Neutrophil (primary cell): ENCODE data around the gene CIT.

Source experiments
- H3K27ac ChIP-seq: fragments of 200-600 bp; sonication (generic); 2 replicates; pipeline ENCODE4 v1.5.1; 2016; ENCODE audit warnings: mild to moderate bottlenecking, moderate library complexity
- H3K27me3 ChIP-seq: fragments of 200-600 bp; sonication (generic); 2 replicates; pipeline ENCODE4 v1.6.0; 2016; ENCODE audit warnings: mild to moderate bottlenecking
- H3K36me3 ChIP-seq: fragments of 200-600 bp; sonication (generic); 2 replicates; pipeline ENCODE4 v1.5.1; 2017
- H3K4me1 ChIP-seq, 2 experiments: fragments of 200-600 bp in 1 of 2; sonication (generic) in 1 of 2; 1 replicate in 1 of 2; 2 replicates in 1 of 2; pipeline versions ENCODE4 v1.5.1 to v1.6.1; 2013 to 2016; ENCODE audit warnings: low read depth in 1 of 2, low read length in 1 of 2, mild to moderate bottlenecking in 1 of 2, moderate library complexity in 1 of 2; ENCODE audit not compliant: control insufficient read depth in 1 of 2, insufficient read depth in 1 of 2
- H3K4me3 ChIP-seq, 2 experiments: fragments of 200-600 bp in 1 of 2; sonication (generic) in 1 of 2; 1 replicate in 1 of 2; 2 replicates in 1 of 2; pipeline ENCODE4 v1.5.1; 2013 to 2016; ENCODE audit warnings: low read depth in 1 of 2, low read length in 1 of 2, mild to moderate bottlenecking in 1 of 2, moderate library complexity in 1 of 2
- H3K9me3 ChIP-seq: fragments of 200-600 bp; sonication (generic); 2 replicates; pipeline ENCODE4 v1.5.1; 2016
- CTCF ChIP-seq: fragments of 200-600 bp; sonication (generic); IDR thresholded peaks from 2 replicates; pipeline ENCODE4 v1.5.1; 2016; ENCODE audit warnings: antibody characterized with exemption

Gene CIT

GRCh38 chr12:119840168-119840567, 37.0 kb downstream of the CIT start:
- H3K27me3 ChIP-seq: no peaks in the 10 kb centered on the region
- peaks cover 8% of the 10 kb centered on the region in 2 experiments for H3K4me1 ChIP-seq
- no peak overlapping the region for H3K4me3 ChIP-seq
- peaks cover 35% of the 10 kb centered on the region for H3K36me3 ChIP-seq
- H3K27ac ChIP-seq: no peak overlapping the region
- TF ChIP-seq CTCF: no peak
- no peaks in the 10 kb centered on the region for H3K9me3 ChIP-seq

GRCh38 chr12:119838826-119839600, 38.1 kb downstream of the CIT start:
- Histone ChIP-seq H3K9me3 (no peaks in the 10 kb centered on the region), H3K27me3 (no peaks in the 10 kb centered on the region), H3K4me3 (no peak overlapping the region), H3K36me3 (peaks cover 37% of the 10 kb centered on the region), H3K27ac (no peak overlapping the region), H3K4me1 (peaks cover 8% of the 10 kb centered on the region in 2 experiments)
- TF ChIP-seq CTCF: no peak

- no peaks in the 10 kb centered on the region for H3K27me3 ChIP-seq
- peak overlapping the region; percentile 35 for H3K27ac ChIP-seq
- no peaks in the 10 kb centered on the region for H3K9me3 ChIP-seq
- H3K36me3 ChIP-seq: peaks cover 43% of the 10 kb centered on the region
- no peak overlapping the region for H3K4me3 ChIP-seq
- H3K4me1 ChIP-seq: peaks cover 8% of the 10 kb centered on the region in 2 experiments
- TF ChIP-seq CTCF: no peak
These were observed 40.3 kb downstream of the CIT start for GRCh38 chr12:119836781-119837180.

- Histone ChIP-seq H3K4me1 (peaks cover 8% of the 10 kb centered on the region in 2 experiments), H3K36me3 (peaks cover 40% of the 10 kb centered on the region), H3K4me3 (no peak overlapping the region), H3K9me3 (no peaks in the 10 kb centered on the region), H3K27me3 (no peaks in the 10 kb centered on the region), H3K27ac (no peak overlapping the region)
- TF ChIP-seq CTCF: no peak
These were observed 42.1 kb downstream of the CIT start for GRCh38 chr12:119835068-119835467.

- Histone ChIP-seq H3K36me3 (peaks cover 52% of the 10 kb centered on the region), H3K9me3 (no peaks in the 10 kb centered on the region), H3K27ac (no peak overlapping the region), H3K4me3 (no peak overlapping the region), H3K4me1 (no peaks in the 10 kb centered on the region), H3K27me3 (no peaks in the 10 kb centered on the region)
- no peak for TF ChIP-seq CTCF
These were observed 47.7 kb downstream of the CIT start for GRCh38 chr12:119829439-119829838.
